Glomerular endothelial cell (primary cell): ENCODE data around the gene SEMA3C. TPM values are rescaled to one million over a fixed set of nuclear protein-coding genes. Genes with fewer than 3 reads are reported as not detected.

Experiments
- DNase-seq: peaks from one replicate; pipeline ENCODE4 v3.0.0-alpha.2; 2011; ENCODE audit warnings: low read depth, low spot score; ENCODE audit errors: extremely low read depth
- total RNA-seq: library from RNA; depleted of rRNA; stranded (reverse); fragments of >200 nt; gene quantifications from 2 replicates; pipeline ENCODE4 v1.2.3, GENCODE V29; 2015

The SEMA3C gene
- total RNA-seq, 1 donor from 2014 or later: 8.6 TPM

DNA sequence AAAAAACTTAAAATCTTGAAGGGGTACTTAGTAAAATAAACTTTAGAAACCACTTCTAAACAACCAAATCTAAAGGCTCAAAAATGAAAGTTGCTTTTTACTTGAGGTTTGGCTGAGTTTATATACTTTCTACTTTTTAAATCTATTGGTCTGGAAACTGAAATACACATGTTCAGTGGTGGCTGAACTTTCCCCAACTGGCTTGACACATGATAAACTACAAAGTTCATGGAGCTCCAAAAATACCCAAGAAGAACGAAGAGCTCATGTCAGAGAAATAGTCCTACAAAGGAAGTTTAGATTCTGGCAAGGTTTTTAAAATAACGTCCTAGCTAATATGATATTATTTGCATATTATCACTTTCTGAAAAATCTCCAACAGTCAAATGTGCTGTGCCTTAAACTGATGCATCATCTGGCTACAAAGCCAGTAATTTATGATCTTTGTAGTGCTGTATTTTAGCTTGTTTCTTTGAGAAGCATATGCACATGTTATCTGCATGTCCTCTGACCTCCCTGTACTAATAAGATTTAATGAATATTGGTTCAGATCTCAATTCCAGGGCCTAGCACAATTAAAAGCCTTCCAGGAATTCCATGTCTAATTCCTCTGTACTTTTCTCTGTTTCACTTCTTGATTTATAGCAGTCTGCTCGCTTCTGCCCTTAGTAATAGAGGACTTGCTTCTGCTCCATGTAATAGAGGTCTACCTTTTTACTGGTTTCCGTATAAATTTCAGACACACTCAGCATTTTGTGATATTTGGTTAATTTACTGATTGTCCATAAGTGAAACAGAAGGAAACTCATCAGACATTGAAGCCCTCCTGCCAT, 28.2 kb downstream of the SEMA3C start:
- no peak for DNase-seq

DNA sequence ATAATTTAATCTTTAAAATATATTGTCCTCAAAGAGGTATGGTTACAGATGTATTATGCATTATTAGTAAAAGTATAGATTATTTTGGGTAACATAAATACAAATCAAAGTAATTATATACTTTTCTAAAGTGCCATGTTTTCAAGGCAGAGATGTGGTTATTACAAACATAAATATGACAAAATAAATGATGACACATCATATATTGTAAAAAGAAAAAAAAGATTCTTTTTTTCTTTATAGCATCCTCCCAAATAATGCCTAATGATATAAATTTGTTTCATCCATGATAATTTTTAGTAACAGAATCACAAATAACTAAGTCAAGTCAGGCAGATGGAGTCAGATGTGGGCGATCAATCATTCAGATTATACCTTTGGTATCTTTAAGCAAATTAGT, 29.3 kb downstream of the SEMA3C start:
- DNase-seq: no peak

DNA sequence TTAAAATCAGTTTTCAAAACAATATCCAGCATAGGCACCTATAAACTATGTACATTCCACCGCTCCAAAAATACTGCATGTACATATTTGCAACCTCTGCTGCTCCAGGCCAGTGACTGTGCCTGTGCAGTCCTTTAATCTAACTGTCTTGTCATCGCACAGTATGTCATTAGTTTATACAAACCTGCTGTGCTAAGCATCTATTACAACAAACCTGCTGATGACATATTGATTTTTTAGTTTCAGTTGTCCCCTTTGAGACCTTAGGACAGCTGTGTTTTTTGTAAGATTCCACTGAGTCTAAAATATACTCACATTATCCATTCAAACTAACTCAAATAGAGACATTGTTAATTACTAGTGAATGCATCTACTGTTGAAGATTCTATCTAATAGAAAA, 33.1 kb downstream of the SEMA3C start:
- DNase-seq: no peak

DNA sequence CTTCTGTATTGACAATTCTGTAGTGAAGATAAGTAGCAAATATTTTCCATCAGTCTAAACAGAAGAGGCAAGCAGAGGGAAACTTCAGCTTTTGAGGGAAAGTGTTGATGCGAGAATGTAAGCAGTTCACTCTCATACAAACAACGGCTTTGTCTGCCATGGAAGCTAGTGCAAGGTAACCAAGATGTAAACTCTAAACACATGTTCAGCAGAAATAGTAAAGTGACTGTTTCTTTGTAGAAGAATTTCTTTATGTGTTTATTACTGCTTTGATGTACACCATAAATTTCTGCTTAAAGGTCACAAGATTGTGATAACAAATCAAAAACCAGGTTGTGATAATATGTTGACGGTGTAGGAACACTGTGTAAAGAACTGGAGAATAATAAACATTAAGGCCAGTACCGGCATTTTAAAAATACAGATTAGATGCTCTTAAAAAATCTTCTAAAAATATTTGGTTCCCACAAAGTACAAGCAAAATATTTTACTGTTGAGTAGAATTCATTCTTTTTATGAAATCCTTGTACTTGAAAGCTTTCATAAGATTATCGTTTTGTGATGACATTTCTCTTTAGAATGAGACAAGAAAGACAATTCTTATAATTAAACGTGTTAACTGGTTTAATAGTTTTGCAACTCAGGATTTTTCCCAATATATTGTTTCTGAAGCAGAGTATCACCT, 34.2 kb downstream of the SEMA3C start:
- no peak for DNase-seq

DNA sequence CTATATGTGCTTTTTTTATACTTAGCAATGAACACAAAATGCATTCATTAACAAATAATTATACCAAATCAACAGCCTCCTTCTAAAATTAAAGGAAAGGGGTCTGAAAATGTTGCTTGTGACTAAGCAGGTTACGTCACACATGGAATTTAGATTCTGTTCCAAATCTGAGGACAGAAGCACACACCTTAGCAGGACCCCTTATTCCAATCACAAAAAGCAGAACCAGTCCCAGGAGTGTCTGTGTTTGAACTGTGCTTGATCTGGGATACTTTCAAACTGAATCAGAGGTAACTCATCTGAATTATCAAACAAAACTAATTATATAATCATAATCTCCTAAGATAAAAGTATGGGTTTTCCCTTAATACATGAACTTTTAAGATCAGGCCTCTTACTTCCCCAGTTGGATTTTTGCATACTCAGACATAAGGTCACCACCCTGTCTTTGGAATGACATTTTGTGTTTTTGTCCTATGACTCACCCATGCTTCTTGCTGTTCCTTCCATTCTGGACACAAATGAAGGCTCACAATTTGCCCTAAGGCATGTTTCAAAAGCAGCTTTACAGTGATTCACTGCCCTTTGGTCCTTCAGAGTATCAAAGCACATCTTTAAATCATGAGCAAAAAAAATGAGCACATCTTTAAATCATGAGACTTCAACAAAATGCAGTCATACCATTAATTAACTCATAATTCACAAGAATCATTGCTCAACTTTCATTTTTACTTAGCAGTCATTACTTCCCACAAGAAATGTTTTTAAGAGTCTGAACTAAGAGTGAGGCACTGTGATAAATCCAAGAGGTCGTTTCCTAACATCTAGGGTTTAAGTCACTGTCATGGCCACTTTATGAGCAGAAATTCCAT, 35.5 kb downstream of the SEMA3C start:
- no peak for DNase-seq

DNA sequence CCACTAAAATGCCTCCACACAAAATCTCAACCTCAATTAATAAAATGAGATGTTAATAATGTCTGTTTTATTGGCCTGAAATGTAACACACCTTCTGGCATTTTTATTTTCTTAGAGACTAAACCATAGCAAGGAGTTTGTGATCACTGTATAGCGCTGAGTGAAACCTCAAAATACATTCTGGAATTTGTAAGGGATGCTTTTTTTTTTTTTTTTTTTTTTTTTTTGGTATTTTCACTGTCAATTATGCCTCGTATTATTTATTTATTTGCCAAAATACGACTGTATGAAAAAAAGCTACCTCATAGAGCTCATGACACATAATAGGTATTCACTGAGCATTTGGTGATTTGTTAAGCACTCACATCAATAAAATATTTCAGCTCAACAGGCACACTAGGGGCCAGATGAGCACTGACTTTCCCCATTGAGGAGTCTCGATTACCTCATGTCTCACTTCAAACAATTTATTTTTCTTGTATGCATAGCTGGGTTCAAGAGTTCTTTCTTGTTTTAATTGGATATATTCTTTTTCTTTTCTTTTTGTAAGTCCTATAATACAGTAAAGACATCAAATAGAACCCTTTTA, 36.5 kb downstream of the SEMA3C start:
- no peak for DNase-seq

DNA sequence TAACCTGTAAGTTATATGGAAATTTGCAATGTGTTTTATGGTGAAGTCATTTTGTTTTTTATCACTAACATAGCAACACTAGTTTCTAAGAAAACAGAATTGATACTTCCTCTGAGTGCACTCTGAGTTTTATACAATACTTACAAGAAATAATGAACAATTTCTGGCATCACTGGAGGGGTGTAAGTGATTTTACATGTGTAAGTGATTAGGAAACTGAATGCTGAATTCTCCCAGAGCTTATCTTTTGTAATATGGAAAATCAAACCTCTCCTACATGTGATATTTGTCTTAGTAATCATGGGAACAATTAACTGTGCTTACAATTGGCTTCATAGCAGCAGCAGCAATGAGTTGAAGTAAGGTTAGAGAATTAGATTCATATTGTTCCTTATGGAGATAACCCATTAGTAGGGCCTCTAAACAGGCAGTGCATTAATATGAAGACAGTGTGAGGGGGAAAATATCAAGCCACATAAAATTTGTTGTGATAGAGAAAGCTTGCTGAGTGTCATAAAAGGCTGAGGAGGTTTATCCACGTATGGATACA, 37.4 kb downstream of the SEMA3C start:
- no peak for DNase-seq

DNA sequence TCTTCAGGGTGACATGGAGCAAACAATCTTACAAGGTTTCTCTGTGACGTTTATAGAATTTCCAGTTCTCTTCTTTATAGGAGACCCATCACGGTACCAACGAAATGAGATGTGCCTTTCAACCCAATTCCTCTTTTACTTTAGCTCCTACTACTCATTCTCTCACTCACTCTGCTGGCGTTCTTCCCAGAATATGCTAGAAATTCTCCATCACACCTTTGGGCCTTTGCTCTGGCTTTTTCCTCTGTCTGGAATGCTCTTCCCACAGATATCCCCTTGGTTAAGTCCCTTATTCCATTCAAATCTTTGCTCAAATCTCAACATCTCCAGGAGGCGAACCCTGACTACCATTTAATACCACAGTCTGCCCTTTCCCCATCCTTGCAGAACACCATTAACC, 39.0 kb downstream of the SEMA3C start:
- no peak for DNase-seq

DNA sequence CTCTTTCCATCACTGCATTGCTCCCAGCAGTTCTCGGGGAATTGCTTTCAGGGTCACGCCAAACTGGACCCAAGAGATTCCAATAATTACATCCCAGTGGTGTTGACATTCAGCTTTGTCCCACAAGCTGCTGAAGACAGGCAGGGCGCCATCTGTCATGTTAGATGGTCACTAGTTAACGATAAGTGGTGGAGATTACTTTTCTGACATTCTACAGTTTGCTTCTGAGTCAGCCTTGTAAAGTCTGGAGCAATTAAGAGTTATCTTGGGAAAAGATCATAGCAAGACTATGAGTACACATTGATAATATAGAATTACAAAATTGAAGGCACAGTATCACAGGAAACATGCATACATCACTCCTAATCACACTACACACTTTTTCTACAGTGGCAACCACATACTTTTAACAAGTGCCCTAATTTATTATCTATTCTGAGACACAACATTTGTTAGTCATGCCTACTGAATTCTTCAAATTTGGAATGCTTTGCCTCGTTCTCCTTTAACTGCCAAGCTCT, 41.9 kb downstream of the SEMA3C start:
- DNase-seq: no peak

DNA sequence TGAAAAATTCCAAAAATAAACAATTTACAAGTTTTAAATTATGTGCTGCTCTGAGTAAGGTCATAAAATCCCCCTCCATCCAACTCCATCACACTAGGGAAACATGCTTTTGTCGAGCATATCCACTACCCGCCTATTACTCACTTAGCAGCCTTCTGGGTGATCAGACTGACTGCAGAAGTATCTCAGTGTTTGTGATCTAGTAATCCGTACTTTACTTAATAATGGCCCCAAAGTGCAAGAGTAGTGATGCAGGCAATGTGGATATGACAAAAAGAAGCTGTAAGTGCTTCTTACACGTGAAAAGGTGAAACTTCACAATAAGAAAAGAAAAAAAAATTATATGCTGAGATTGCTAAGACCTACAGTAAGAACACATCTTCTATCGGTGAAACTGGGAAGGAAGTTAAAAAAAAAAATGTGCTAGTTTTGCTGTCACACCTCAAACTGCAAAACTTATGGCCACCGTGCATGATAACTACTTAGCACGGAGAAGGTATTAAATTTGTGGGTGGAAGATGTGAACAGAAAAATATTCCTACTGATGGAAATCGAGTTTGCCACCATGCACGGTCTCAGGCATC, 43.2 kb downstream of the SEMA3C start:
- no peak for DNase-seq

DNA sequence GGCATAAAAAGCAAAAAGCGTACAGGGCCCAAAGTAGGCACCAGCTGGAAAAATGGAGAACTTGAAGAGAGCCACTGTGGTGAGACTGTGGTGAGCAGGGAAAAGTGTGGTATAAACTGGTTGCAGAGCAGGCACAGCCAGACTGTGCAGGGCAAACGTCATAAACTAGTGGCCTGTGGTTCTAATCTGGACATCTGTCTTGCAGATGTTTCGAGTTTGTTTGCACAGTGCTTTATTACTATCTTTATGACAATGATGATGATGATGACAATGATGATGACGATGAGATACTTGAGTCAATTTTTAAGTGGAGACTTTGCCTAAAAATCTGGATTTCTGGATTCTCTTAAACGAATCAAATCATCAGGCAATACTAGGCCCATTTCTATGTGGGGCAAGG, 45.7 kb downstream of the SEMA3C start:
- no peak for DNase-seq

DNA sequence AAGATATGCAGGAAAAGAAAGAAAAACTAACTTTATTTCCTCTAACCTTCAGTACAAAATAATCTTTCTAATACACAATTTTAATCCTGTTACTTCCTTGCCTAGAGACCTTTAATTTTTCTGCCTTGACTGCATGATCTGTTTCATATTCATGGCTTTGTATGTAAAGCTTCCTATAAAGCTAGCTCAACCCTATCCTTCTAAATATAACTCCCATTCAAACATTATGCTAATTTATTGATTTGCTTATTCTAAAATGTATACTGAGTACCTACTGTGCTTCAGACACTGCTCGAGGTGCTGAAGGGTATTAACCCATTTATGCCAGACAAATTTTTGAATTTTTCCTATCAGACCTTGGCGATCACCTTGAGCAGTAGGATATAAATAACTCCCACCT, 47.6 kb downstream of the SEMA3C start:
- DNase-seq: no peak

DNA sequence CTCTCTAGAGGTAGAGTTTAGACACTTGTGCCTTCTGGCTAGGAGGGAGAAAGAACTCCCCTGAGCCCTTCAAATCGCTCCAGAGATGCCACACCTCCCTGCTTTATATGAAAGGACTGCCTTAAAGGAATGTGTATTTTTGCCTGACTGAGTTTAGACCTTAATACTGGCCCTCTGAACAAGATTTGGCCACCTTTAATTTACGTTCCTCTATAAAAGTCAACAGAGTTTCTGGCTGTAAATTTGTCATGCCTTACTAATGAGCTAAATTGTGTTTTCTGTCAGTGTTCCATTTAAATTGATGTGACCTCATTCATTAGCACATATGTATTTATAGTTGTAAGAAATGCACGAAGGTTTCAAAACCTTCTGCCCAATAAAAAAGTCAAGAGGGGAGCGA, 48.0 kb downstream of the SEMA3C start:
- DNase-seq: no peak

DNA sequence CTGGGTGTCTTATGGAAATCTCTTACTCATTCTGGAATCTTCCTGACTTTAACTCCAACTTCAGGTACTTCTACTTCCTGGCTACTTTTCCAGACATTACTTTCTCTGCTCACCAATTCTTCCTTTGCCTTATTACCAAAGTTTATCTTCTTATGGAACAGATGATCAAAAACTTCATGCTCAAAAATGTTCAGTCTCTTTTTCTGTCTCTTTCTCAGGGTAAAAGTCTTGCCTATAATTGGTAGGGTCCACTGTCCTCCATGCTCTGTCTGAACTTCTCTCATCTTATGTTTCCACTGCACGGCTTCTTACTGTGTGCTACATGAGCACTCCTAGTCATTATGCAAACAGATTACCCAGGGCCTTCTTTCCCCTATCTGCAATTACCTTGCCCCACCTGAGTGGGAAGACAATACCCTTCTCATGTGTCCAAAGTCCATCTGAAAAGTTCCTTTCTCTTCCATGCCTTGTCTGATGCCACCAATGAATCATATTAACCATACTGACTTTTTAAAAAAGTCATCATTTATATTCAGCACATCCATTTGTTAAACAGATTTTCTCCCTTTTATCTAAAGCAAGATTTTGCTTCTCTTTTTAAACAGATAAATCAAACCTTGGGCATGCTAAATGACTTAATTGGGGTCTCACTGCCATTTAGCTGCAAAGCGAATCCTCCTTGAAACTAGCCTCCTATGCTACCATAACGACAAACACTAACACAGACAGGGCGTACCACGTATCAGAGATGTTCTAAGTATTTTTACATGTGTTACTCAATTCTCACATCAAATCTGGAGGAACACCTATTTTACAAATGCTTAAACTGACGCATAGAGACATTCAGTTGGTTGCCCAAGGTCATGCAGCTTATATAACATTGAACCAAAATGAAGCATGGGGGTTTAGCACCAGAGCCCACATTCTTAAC, 48.8 kb downstream of the SEMA3C start:
- no peak for DNase-seq

DNA sequence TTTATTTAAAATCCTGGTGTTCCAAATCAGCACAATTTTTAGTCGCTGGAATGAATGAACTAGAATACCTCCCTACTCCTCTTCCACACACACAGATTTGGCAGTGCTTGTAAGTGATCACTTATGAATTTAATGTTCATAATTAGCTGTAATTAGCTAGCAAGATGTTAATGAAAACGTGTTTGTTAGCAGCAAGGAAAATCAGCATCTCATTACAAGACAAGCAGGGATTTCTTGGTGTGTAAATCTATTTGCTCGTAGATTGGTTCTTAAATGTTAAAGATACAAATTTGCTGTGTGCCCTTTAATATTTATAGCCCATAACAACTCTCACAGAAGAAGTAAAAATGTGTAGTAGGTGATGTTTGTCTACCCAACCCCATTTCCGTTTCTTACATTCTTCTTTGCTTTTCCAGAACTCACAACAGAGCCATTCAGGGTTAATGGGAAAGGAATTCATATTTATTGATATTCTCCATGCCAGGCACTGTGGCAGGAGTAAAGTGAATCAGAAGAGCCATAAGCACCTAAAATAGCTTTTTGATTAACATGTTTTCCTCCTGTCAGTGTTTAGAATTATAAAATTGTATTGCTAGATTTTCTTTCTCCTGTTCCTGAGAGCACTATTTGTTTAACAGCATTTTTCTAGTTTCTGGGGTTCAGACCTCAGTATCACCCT, 49.6 kb downstream of the SEMA3C start:
- DNase-seq: no peak

DNA sequence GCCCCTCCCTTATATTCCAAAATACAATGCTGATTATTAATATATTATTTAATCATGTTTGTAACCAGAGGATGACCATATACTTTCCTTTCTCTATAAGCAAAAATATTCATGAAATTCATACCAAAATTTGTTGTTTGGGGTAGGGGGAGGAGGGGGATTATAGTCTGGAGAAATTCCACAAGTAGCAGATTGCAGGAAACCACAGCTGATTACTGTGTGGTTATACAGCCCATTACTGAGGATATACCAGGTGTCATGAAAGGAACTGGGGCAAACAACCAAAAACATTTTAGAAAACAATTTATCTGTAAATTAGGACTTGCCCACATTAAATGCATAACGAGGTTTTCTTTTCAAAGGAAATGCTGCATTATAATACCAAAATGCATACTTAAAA, 50.3 kb downstream of the SEMA3C start:
- no peak for DNase-seq

DNA sequence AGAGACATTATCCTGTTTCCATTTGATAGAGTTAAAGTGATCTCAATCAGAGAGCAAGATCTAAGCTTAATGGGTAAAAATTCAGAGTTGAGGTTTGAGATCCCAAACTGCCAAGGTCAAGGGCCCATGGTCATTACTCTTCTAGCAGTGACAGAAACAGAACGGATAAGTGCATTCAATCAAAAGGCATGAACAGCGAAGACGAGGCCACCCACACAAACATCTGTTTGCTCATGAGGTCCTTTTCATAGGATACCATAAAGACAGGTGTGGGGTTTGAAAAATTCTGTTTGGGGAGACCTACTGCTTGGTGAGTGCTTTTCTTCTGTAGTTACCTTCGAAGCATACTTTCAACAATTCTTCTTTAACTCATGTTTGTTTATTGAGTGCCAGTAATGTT, 58.3 kb downstream of the SEMA3C start:
- no peak for DNase-seq

DNA sequence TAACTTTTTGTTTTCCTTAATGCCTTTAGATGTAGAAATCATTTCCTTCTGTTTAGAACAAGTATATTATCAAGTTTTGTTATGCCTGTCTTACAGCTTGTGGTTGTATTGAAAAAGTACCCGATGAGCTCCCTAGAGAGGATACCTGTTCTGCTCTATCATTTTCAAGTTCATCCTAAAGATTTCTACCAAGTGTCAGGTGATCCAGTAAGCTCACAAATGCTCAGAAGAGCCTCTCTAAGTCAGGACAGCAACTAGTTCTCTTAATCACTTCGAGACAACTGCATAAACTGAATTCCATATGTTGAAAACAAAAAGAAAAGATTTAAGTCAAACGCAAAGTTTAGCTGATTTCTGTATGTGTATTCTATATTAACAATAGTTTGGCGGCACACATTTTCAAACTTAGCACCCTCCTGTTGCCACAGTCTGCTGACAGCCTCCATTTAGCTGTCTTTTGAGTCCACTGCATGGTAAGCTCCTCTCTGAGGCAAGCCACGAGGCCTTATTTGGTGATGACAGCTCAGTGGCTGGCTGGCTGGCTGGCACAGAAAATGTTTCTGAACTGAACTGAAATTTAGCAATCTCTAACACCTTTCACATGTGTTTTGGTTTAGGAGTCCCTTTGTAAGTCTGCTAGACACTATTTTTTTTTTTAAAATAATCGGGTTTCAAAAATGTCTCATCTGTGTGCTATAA, 59.4 kb downstream of the SEMA3C start:
- no peak for DNase-seq
